KOPT-K1 (cell line): ENCODE results near the gene CEP170.
"Not testable (repeated sequence)": the region's sequence is repeated elsewhere in the genome, so short reads cannot be mapped to it uniquely, and the experiment has no call there.

Experiments used
- H3K27ac ChIP-seq: fragments of 200-600 bp; sonication (generic); 2 replicates; pipeline ENCODE4 v1.5.1; 2016; ENCODE audit warnings: antibody characterized with exemption, mild to moderate bottlenecking, low read depth, low read length; ENCODE audit not compliant: poor library complexity, severe bottlenecking
- H3K36me3 ChIP-seq: fragments of 200-600 bp; sonication (generic); 2 replicates; pipeline ENCODE4 v1.5.1; 2017; ENCODE audit warnings: antibody characterized with exemption, mild to moderate bottlenecking, low read length, moderate library complexity; ENCODE audit not compliant: insufficient read depth
- H3K9me3 ChIP-seq: fragments of 200-600 bp; sonication (generic); 2 replicates; pipeline ENCODE4 v1.5.1; 2017; ENCODE audit warnings: antibody characterized with exemption, low read length, mild to moderate bottlenecking; ENCODE audit not compliant: insufficient read depth, poor library complexity, severe bottlenecking

The CEP170 gene

GRCh38 chr1:243114059-243114713, 140.9 kb downstream of the CEP170 start:
- H3K9me3 ChIP-seq, H3K27ac ChIP-seq, H3K36me3 ChIP-seq: not testable (repeated sequence)

DNA sequence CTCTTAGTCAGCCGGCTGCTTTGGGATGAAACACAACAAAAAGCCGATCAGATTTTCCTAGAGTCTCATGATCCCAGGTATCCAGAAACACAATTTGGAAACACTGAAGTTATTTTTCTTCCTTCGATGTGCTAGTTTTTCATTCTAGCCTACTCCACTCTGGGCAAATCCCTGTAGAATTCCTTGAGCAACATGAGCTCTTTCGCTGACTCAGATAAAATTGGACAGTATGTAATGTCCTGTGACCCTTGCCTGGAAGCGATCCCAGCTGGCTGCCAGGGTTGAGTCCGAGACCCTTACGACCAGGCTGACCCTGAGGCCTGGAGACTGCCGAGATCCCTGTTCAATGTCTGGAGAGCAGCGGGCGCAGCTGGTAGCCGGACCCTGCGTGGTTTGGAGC, 147.9 kb downstream of the CEP170 start:
- not testable (repeated sequence) for H3K27ac ChIP-seq, H3K36me3 ChIP-seq, H3K9me3 ChIP-seq

- not testable (repeated sequence) for H3K27ac ChIP-seq, H3K9me3 ChIP-seq, H3K36me3 ChIP-seq
Measured at GRCh38 chr1:243105652-243106332, 149.3 kb downstream of the CEP170 start.

- not testable (repeated sequence) for H3K27ac ChIP-seq, H3K9me3 ChIP-seq, H3K36me3 ChIP-seq
Measured at GRCh38 chr1:243105104-243105503, 150.0 kb downstream of the CEP170 start.

DNA sequence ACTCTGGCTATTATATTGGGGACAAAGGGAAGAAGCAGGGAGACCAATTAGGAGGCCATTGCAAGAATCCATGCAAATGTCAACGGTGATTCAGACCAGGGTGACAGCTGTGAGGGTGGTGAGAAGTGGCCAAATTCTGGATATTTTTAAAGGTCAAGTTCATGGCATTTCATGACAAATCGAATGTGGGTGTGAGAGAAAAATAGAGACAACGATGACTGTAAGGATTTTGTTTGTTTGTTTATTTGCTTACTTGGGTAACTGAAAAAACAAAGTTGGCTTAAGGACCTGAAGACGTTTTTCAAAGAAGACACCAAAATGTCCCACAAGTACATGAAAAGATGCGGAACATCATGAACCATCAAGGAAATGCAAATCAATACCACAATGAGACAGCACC, 150.6 kb downstream of the CEP170 start:
- not testable (repeated sequence) for H3K9me3 ChIP-seq, H3K27ac ChIP-seq, H3K36me3 ChIP-seq

- H3K27ac ChIP-seq: not testable (repeated sequence)
Measured at GRCh38 chr1:243101551-243102050, 153.5 kb downstream of the CEP170 start.

DNA sequence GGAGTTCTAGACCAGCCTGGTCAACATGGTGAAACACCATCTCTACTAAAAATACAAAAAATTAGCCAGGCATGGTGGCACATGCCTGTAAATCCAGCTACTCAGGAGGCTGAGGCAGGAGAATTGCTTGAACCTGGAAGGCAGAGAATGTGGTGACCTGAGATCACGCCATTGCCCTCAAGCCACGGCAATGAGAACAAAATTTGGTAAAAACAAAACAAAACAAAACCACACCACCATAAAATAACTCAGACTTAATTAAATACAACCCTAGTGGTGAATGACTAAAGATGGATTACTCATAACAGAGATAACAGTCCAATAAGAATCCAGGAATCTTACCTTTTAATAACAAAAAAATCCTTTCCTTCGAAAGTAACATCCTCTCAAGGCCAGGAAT, 167.7 kb downstream of the CEP170 start:
- not testable (repeated sequence) for H3K27ac ChIP-seq, H3K36me3 ChIP-seq, H3K9me3 ChIP-seq

More at GRCh38 chr1:243101551-243102050, 153.5 kb downstream of the CEP170 start:
- not testable (repeated sequence) for H3K9me3 ChIP-seq, H3K36me3 ChIP-seq
